GM20000 (cell line): ENCODE data around the gene HSBP1L1.

Source experiments
- DNase-seq: peaks from one replicate; pipeline ENCODE4 v3.0.0; 2012; ENCODE audit warnings: low spot score
- TF ChIP-seq, protein P1 (sequence below): IDR thresholded peaks from 2 replicates; pipeline ENCODE4 v1.5.1; 2012; ENCODE audit warnings: mild to moderate bottlenecking, control low read depth; ENCODE audit errors: extremely low read depth, missing control alignments

HSBP1L1 gene

DNA sequence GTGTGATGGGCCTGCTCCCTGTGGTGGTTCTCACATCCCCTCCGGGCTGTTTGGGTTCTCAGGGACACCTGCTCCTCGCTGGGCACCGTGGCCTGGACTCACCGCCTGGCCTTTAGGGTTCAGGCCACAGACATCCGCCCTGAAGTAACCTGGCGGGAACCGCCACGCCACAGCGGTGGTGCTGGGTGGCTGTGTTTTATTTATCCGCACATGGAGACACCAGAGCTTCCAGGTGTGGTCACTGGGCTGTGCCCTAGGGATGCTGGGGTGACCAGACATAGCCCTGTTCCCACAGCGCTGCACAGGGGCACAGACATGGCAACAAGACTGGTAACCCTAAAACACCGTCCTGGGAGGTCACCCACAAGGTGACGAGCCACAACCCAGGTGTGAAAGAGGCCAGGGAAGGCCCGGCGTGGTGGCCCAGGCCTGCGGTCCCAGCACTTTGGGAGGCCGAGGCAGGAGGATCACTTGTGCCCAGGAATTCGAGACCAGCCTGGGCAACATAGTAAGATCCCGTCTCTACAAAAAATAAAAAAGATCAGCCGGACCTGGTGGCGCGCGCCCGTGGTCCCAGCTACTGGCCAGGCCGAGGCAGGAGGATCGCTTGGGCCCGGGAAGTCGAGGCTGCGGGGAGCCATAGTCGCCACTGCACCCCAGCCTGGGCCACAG is 649 bp upstream of the HSBP1L1 start:
- DNase-seq: no peak
- TF ChIP-seq, protein P1, sequence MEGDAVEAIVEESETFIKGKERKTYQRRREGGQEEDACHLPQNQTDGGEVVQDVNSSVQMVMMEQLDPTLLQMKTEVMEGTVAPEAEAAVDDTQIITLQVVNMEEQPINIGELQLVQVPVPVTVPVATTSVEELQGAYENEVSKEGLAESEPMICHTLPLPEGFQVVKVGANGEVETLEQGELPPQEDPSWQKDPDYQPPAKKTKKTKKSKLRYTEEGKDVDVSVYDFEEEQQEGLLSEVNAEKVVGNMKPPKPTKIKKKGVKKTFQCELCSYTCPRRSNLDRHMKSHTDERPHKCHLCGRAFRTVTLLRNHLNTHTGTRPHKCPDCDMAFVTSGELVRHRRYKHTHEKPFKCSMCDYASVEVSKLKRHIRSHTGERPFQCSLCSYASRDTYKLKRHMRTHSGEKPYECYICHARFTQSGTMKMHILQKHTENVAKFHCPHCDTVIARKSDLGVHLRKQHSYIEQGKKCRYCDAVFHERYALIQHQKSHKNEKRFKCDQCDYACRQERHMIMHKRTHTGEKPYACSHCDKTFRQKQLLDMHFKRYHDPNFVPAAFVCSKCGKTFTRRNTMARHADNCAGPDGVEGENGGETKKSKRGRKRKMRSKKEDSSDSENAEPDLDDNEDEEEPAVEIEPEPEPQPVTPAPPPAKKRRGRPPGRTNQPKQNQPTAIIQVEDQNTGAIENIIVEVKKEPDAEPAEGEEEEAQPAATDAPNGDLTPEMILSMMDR: no peak

DNA sequence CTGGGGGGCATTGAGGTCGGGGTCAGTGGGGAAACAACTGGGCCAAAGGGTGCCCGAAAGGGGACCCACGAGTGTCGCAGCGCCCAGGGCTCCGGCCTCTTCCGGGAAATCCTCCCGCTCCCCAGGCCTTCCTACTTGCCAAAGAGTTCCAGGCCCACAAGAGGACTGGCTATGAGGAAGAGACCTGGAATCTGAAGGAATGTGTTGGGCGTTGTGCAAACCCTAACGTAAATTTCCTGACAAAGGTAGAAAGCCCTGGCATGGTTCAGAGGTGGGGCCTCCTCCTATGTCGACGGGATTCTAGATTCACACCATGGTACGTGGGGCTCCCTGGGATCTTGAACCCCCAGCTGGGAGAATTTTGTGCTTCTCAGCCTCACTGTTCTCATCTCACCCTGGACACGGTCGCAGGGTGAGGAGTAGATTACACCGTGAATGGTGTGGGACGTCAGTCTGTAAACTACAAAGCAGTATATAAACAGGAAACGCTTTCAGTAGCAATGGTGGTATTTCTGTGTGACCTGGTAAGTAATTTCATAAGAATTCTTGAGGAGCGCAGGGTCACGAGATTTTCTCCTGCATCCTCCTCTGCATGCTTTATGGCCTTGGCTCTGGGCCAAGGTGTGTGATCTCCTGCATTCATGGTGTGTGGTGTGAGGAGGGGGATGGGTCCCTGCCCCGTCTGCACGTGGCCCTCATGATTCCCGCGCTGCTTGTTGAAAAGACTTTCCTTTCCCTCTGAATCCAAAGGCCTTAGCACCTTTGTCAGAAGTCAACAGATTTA is 868 bp downstream of the HSBP1L1 start:
- DNase-seq: no peak
- TF ChIP-seq, protein P1: no peak

DNA sequence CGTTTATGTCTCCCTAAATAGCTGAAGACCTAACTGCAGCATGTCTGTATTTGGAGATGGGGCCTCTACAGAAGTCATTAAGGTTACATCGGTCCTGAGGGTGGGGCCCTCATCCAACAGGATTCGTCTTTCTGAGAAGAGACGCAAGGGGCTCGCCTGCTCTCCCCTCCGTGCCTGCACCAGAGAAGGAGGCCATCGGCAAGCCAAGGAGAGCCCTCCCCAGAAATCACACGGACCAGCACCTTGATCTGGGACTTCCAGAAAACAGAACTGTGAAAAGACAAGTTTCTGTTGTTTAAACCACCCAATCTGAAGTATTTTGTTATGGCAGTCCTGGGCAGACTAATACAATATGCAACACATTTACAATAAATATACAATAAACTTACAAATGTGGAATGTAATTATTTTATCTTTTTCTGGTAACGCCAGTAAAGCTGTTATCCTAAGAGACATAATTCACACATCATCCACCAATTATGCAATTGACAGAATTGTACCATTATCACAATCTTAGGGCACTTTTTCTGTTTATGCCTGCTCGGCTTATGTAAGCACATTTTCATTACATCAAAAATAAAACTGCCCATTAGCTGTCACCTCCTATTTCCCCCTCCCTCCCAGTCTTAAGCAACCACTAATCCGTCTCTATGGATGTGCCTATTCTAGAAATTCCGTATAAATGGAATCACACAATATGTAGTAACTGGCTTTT is 6.1 kb downstream of the HSBP1L1 start:
- TF ChIP-seq, protein P1: no peak
- DNase-seq: no peak

DNA sequence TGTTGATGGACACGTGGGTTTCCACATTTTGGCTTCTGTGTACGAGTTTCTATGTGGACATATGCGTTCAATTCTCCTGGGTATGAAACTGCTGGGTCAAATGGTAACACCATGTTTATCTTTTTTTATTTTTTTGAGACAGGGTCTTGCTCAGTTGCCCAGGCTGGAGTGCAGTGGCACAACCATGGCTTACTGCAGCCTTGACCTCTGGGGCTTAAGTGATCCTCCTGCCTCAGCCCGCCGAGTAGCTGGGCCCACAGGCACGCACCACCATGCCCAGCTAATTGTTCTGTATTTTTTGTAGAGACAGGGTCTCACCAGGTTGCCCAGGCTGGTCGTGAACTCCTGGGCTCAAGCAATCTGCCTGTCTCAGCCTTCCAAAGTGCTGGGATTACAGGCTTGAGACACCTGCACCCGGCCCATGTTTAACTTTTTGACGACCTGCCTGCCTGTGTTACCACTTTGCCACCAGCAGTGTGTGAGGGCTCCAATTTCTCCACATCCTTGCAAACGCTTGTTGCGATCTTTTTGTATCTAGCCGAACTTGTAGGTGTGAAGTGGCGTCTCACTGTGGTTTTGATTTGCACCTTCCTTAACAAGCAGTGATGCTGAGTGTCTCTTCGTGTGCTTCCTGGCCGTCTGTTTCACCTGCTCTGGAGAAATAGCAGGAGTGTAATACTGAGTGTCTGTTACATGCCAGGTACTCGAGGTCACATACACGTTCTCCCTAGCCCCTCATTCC is 6.9 kb downstream of the HSBP1L1 start:
- TF ChIP-seq, protein P1: no peak
- DNase-seq: no peak

DNA sequence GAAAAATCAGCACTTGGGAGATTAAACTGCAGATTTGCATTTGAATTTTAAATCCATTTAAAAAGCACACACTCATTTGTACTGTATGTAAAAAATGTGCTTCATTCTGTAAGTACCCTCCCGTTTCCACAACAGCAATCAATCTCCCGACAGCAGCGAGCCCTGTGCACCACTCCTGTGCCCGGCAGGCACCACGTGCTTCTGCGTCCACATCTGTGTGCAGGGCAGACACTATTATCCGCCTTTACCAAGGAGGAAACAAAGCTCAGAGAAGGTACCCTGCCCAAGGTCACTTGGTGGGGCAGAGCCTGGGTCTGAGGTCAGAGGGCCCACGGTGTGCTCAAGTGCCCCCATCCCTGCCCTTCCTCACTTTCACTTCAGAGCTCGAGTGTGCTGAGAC is 7.5 kb downstream of the HSBP1L1 start:
- TF ChIP-seq, protein P1: no peak
- no peak for DNase-seq

DNA sequence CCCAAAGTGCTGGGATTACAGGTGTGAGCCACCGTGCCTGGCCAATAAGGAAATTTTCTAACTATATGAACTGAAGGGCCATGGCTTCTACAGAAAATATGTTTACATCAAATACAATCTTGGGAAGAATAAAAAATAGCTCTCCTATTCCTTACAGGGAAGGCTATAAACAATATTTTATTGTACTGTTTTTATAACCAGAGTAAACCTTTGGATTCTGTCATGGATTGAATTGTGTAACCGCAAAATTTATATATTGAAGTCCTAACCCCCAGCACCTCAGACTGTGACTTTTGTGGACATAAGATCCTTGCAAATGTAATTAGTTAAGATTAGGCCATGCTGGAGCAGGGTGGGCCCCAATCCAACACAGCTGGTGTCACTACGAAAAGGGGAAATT is 8.3 kb downstream of the HSBP1L1 start:
- DNase-seq: no peak
- TF ChIP-seq, protein P1: no peak

DNA sequence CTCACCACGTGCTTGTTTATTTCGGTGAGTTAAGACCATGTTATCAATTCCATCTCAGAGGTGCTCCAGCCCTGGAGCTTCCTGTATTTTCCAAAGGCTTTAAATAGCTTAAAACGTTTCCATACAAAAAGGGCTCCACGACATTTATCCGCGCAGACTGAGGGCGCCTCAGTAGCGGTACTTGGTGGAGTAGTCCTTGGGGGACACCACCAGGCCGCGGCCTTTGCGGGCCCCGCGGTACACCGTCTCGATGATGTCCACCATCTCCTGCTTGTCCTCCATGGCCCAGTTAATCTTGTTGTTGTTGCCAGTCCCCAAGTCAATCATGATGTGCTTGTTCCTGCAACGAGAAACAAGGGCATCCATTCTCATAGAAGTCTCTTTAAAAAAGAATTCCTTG is 9.1 kb downstream of the HSBP1L1 start:
- DNase-seq: no peak
- TF ChIP-seq, protein P1: no peak
